Stomach smooth muscle (tissue), 2 donors: ENCODE data around the gene SNX6.

ENCODE experiments used
- H3K27ac ChIP-seq: one replicate; pipeline ENCODE4 v1.7.0; 2013; ENCODE audit warnings: mild to moderate bottlenecking, low read length, inconsistent platforms
- H3K27me3 ChIP-seq, 2 donors: one replicate each; pipeline ENCODE4 v1.7.0; 2013; ENCODE audit warnings: low read length in 2 of 2; ENCODE audit not compliant: insufficient read depth in 2 of 2, control insufficient read depth in 1 of 2
- H3K36me3 ChIP-seq, 2 donors: one replicate each; pipeline ENCODE4 v1.7.0; 2013; ENCODE audit warnings: low read length in 2 of 2; ENCODE audit not compliant: control insufficient read depth in 2 of 2, insufficient read depth in 2 of 2
- H3K4me1 ChIP-seq: one replicate; pipeline ENCODE4 v1.7.0; 2013; ENCODE audit warnings: low read length; ENCODE audit not compliant: control insufficient read depth, insufficient read depth
- H3K4me3 ChIP-seq, 2 donors: one replicate each; pipeline ENCODE4 v1.7.0; 2013; ENCODE audit warnings: low read length in 2 of 2
- H3K9ac ChIP-seq, 2 donors: one replicate each; pipeline ENCODE4 v1.7.0; 2013; ENCODE audit warnings: low read length in 2 of 2, mild to moderate bottlenecking in 1 of 2
- H3K9me3 ChIP-seq, 2 donors: one replicate each; pipeline ENCODE4 v1.7.0; 2013; ENCODE audit warnings: low read length in 2 of 2; ENCODE audit not compliant: control insufficient read depth in 2 of 2
- donor health status: healthy.
- donor health status: Pancreatic carcinoma.

SNX6 gene

DNA sequence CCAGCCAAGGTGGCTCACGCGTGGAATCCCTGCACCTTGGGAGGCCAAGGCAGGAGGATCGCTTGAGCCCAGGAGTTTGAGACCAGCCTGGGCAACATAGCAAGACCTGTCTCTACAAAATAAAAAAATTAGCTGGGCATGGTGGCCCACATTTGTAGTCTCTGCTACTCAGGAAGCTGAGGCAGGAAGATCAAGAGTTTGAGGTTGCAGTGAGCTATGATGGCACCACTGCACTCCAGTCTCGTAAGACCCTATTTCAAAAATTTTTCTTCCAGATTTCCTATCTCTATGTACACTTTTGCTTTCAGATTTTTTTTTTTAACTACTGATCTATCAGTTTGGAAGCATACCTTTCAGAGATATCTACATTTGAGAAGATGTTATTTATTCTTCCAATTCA is 15.3 kb downstream of the SNX6 start:
- Histone ChIP-seq H3K36me3 (peaks cover 4 to 6% of the 10 kb centered on the region in 2 donors), H3K4me3 (no peak overlapping the region), H3K4me1 (peaks cover 2% of the 10 kb centered on the region), H3K9me3 (no peaks in the 10 kb centered on the region), H3K27ac (no peak overlapping the region), H3K27me3 (no peaks in the 10 kb centered on the region), H3K9ac (no peak overlapping the region)

- H3K36me3 ChIP-seq = peaks cover 9 to 11% of the 10 kb centered on the region in 2 donors
- no peak overlapping the region for H3K27ac ChIP-seq
- no peak overlapping the region for H3K9ac ChIP-seq
- H3K9me3 ChIP-seq = no peaks in the 10 kb centered on the region
- no peaks in the 10 kb centered on the region for H3K4me1 ChIP-seq
- H3K4me3 ChIP-seq = no peak overlapping the region
- H3K27me3 ChIP-seq = no peaks in the 10 kb centered on the region
Observed at GRCh38 chr14:34610101-34610500, 19.8 kb downstream of the SNX6 start.

- Histone ChIP-seq H3K36me3 (peaks cover 20 to 25% of the 10 kb centered on the region in 2 donors), H3K4me3 (no peak overlapping the region), H3K4me1 (no peaks in the 10 kb centered on the region), H3K9ac (no peak overlapping the region), H3K9me3 (no peaks in the 10 kb centered on the region), H3K27me3 (no peaks in the 10 kb centered on the region), H3K27ac (no peak overlapping the region)
Observed at GRCh38 chr14:34605461-34605860, 24.5 kb downstream of the SNX6 start.

DNA sequence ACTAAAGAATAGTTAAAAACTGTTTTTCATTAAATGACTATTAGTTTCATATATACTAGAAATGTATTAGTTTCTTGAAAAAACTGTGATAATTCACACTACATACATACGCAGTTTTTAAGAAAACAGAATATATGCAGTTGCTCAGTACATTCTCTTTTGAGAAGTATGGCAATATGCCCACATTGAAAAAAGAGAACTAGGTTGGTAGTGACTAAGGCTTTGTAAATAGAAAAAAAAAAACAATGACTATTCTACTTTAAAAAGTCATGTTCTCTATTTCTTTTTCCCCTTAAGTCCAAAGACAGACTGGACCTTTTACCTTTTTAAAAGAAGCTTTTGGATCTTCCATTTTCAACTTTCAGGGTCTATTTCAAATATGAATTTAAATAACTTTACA is 25.0 kb downstream of the SNX6 start:
- Histone ChIP-seq H3K4me1 (no peaks in the 10 kb centered on the region), H3K36me3 (peaks cover 25% of the 10 kb centered on the region in 2 donors), H3K9ac (no peak overlapping the region), H3K27me3 (no peaks in the 10 kb centered on the region), H3K27ac (no peak overlapping the region), H3K4me3 (no peak overlapping the region), H3K9me3 (no peaks in the 10 kb centered on the region)

GRCh38 chr14:34596891-34597290 is 33.1 kb downstream of the SNX6 start:
- Histone ChIP-seq H3K27me3 (no peaks in the 10 kb centered on the region), H3K4me3 (no peak overlapping the region), H3K27ac (no peak overlapping the region), H3K9me3 (no peaks in the 10 kb centered on the region), H3K36me3 (peaks cover 42 to 46% of the 10 kb centered on the region in 2 donors), H3K4me1 (no peaks in the 10 kb centered on the region), H3K9ac (no peak overlapping the region)

- H3K9ac ChIP-seq = no peak overlapping the region
- no peak overlapping the region for H3K4me3 ChIP-seq
- H3K9me3 ChIP-seq = no peaks in the 10 kb centered on the region
- no peak overlapping the region for H3K27ac ChIP-seq
- no peaks in the 10 kb centered on the region for H3K4me1 ChIP-seq
- no peaks in the 10 kb centered on the region for H3K27me3 ChIP-seq
- H3K36me3 ChIP-seq = peaks cover 39 to 45% of the 10 kb centered on the region in 2 donors
Observed at GRCh38 chr14:34593740-34594375, 36.1 kb downstream of the SNX6 start.

DNA sequence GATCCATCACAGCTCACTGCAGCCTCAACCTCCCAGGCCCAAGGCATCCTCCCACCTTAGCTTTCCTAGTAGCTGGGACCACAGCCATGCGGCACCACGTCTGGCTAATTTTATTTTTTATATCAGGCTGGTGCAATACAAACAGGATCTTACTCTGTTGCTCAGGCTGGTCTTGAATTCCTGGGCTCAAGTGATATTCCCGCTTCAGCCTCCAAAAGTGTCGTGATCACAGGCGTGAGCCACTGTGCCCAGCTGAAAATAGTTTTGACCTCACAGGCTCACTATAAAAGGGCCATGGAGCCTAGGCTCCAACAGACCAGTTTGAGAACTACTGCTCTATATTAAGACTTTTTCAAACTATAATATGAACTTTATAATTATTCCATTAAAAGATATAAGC is 37.3 kb downstream of the SNX6 start:
- Histone ChIP-seq H3K36me3 (peaks cover 33 to 40% of the 10 kb centered on the region in 2 donors), H3K4me3 (no peak overlapping the region), H3K9ac (no peak overlapping the region), H3K9me3 (no peaks in the 10 kb centered on the region), H3K4me1 (no peaks in the 10 kb centered on the region), H3K27me3 (no peaks in the 10 kb centered on the region), H3K27ac (no peak overlapping the region)

GRCh38 chr14:34583525-34583924 is 46.4 kb downstream of the SNX6 start:
- H3K9ac ChIP-seq = no peak overlapping the region
- no peaks in the 10 kb centered on the region for H3K27me3 ChIP-seq
- H3K36me3 ChIP-seq = peaks cover 22 to 27% of the 10 kb centered on the region in 2 donors
- no peaks in the 10 kb centered on the region for H3K9me3 ChIP-seq
- H3K27ac ChIP-seq = no peak overlapping the region
- no peak overlapping the region for H3K4me3 ChIP-seq
- no peaks in the 10 kb centered on the region for H3K4me1 ChIP-seq

- Histone ChIP-seq H3K9ac (no peak overlapping the region), H3K4me1 (no peaks in the 10 kb centered on the region), H3K27me3 (no peaks in the 10 kb centered on the region), H3K36me3 (peaks cover 25 to 27% of the 10 kb centered on the region in 2 donors), H3K4me3 (no peak overlapping the region), H3K27ac (no peak overlapping the region), H3K9me3 (no peaks in the 10 kb centered on the region)
Observed at GRCh38 chr14:34582117-34582680, 47.7 kb downstream of the SNX6 start.

GRCh38 chr14:34580381-34580780 is 49.6 kb downstream of the SNX6 start:
- H3K9ac ChIP-seq = no peak overlapping the region
- H3K27me3 ChIP-seq = no peaks in the 10 kb centered on the region
- no peaks in the 10 kb centered on the region for H3K4me1 ChIP-seq
- H3K27ac ChIP-seq = no peak overlapping the region
- no peaks in the 10 kb centered on the region for H3K9me3 ChIP-seq
- H3K36me3 ChIP-seq = peaks cover 22 to 23% of the 10 kb centered on the region in 2 donors
- H3K4me3 ChIP-seq = no peak overlapping the region

GRCh38 chr14:34571771-34572170 is 58.2 kb downstream of the SNX6 start:
- Histone ChIP-seq H3K9me3 (no peaks in the 10 kb centered on the region), H3K9ac (no peak overlapping the region), H3K27ac (no peak overlapping the region), H3K4me1 (no peaks in the 10 kb centered on the region), H3K27me3 (no peaks in the 10 kb centered on the region), H3K4me3 (no peak overlapping the region), H3K36me3 (peaks cover 9 to 18% of the 10 kb centered on the region in 2 donors)
